CD4-positive, alpha-beta T cell (primary cell): ENCODE measurements around the gene EXOC5. TPM values are rescaled to one million over a fixed set of nuclear protein-coding genes. Genes with fewer than 3 reads are reported as not detected.

Source experiments
- ATAC-seq: fragments of 200-7000 bp; cut with Tn5 transposase; one replicate; pipeline ENCODE4 v1.10.0; 2022; ENCODE audit warnings: mild to moderate bottlenecking; ENCODE audit not compliant: poor library complexity
- CTCF ChIA-PET: fragments of 350-600 bp; sonication (Branson Sonifier 250); formaldehyde crosslinking; loops from one replicate; lab custom pipeline; 2021; ENCODE audit warnings: antibody characterized with exemption, inconsistent platforms; lab: Charles Lee
- POLR2A ChIA-PET: fragments of 350-600 bp; sonication (Branson Sonifier 250); formaldehyde crosslinking; loops from one replicate; lab custom pipeline; 2021; ENCODE audit warnings: antibody characterized with exemption, inconsistent platforms; lab: Charles Lee
- DNase-seq, 14 experiments: peaks; one replicate each; pipeline ENCODE4 v3.0.0-alpha.2; 2013 to 2020; ENCODE audit warnings: mixed read lengths in 2 of 14
- H3K27ac ChIP-seq, 2 donors: one replicate each; pipeline versions ENCODE4 v1.5.1 to v1.7.0; 2013; ENCODE audit warnings: low read length in 2 of 2, low read depth in 1 of 2, mild to moderate bottlenecking in 1 of 2
- H3K27me3 ChIP-seq, 2 experiments: 1 replicate in 1 of 2; 2 replicates in 1 of 2; pipeline versions ENCODE4 v1.6.1 to v1.7.0; 2013; ENCODE audit warnings: low read length in 2 of 2, control low read depth in 1 of 2, mild to moderate bottlenecking in 1 of 2, moderate library complexity in 1 of 2; ENCODE audit not compliant: insufficient read depth in 2 of 2, control insufficient read depth in 1 of 2
- H3K36me3 ChIP-seq: one replicate; pipeline ENCODE4 v1.6.1; 2013; ENCODE audit warnings: low read length, control low read depth; ENCODE audit not compliant: insufficient read depth
- H3K4me1 ChIP-seq: one replicate; pipeline ENCODE4 v1.6.1; 2013; ENCODE audit warnings: low read length, control low read depth; ENCODE audit not compliant: insufficient read depth
- H3K4me3 ChIP-seq: one replicate; pipeline ENCODE4 v1.5.1; 2013; ENCODE audit warnings: mild to moderate bottlenecking, low read length, moderate library complexity
- H3K9me3 ChIP-seq, 2 experiments: 1 replicate in 1 of 2; 2 replicates in 1 of 2; pipeline versions ENCODE4 v1.6.1 to v1.7.0; 2013; ENCODE audit warnings: low read length in 2 of 2, mild to moderate bottlenecking in 2 of 2, control low read depth in 1 of 2, moderate library complexity in 1 of 2; ENCODE audit not compliant: control insufficient read depth in 1 of 2, insufficient read depth in 1 of 2
- H3K27ac Mint-ChIP-seq: one replicate; pipeline ENCODE4 v1.8.0; 2020; ENCODE audit warnings: mixed read lengths
- H3K27me3 Mint-ChIP-seq: one replicate; pipeline ENCODE4 v1.8.0; 2021; ENCODE audit warnings: mixed read lengths
- H3K36me3 Mint-ChIP-seq: one replicate; pipeline ENCODE4 v1.8.0; 2021; ENCODE audit warnings: low read depth, mixed read lengths
- H3K4me1 Mint-ChIP-seq: one replicate; pipeline ENCODE4 v1.8.0; 2021; ENCODE audit warnings: low read depth, mixed read lengths
- H3K4me3 Mint-ChIP-seq: one replicate; pipeline ENCODE4 v1.8.0; 2020; ENCODE audit warnings: mild to moderate bottlenecking, mixed read lengths
- H3K9me3 Mint-ChIP-seq: one replicate; pipeline ENCODE4 v1.8.0; 2020; ENCODE audit warnings: mixed read lengths
- CTCF ChIP-seq: fragments of 200-600 bp; IDR thresholded peaks from one replicate; pipeline ENCODE4 v1.8.0; 2022; ENCODE audit warnings: antibody characterized with exemption, mild to moderate bottlenecking
- intact Hi-C, 2 experiments: fragments of 100-400 bp; cut with DNase I in 1 of 2; cut with micrococcal nuclease in 1 of 2; formaldehyde crosslinking; loops; one replicate each; pipeline versions ENCODE4 v1.15.1 to v1.9.0; 2023 to 2025; cut with DNase I, micrococcal nuclease
- total RNA-seq, 174 experiments: library from RNA in 2 of 174; stranded (reverse) in 2 of 174; gene quantifications; one replicate each; pipeline ENCODE4 v1.2.3 and lab custom pipeline; 2021 to 2026

EXOC5 gene
- total RNA-seq, 2 experiments from 2014 or later = 17.1 to 18.1 TPM

- POLR2A ChIA-PET = interaction anchor here (1.6 kb wide), 1 partner anchor 22 kb away, joined by 5 read pairs; the partner anchor contains the start of genes AP5M1 and EXOC5
- intact Hi-C loops = no loop called here
- H3K36me3 ChIP-seq = peaks cover 10% of the 10 kb centered on the region
- Mint-ChIP-seq H3K4me3 (no peak overlapping the region), H3K4me1 (peaks cover 24% of the 10 kb centered on the region), H3K27me3 (no peaks in the 10 kb centered on the region), H3K9me3 (no peaks in the 10 kb centered on the region), H3K27ac (no peak overlapping the region), H3K36me3 (peaks cover 51% of the 10 kb centered on the region)
- no peak overlapping the region for H3K4me3 ChIP-seq
- no peak overlapping the region for H3K27ac ChIP-seq
- H3K27me3 ChIP-seq = no peaks in the 10 kb centered on the region
- DNase-seq (no peak), ATAC-seq (no peak)
- TF ChIP-seq CTCF = no peak
- CTCF ChIA-PET = interaction anchor here (0.5 to 0.7 kb wide), 2 partner anchors 22 to 156 kb away, joined by 3 read pairs; partner anchors contain the start of genes AP5M1 and EXOC5
- no peaks in the 10 kb centered on the region for H3K9me3 ChIP-seq
- H3K4me1 ChIP-seq = no peaks in the 10 kb centered on the region
Observed at GRCh38 chr14:57246933-57247657, 21.6 kb downstream of the EXOC5 start.

- peaks cover 15% of the 10 kb centered on the region for H3K4me1 Mint-ChIP-seq
- ChIA-PET CTCF (no interaction called here), POLR2A (interaction anchor here (1.6 kb wide), 1 partner anchor 23 kb away, joined by 5 read pairs; the partner anchor contains the start of genes AP5M1 and EXOC5)
- peaks cover 57% of the 10 kb centered on the region for H3K36me3 Mint-ChIP-seq
- no peak overlapping the region for H3K4me3 Mint-ChIP-seq
- H3K9me3 ChIP-seq = no peaks in the 10 kb centered on the region
- ATAC-seq = no peak
- no peak for DNase-seq
- H3K27ac ChIP-seq = no peak overlapping the region
- no peaks in the 10 kb centered on the region for H3K27me3 ChIP-seq
- H3K27me3 Mint-ChIP-seq = no peaks in the 10 kb centered on the region
- H3K4me1 ChIP-seq = no peaks in the 10 kb centered on the region
- intact Hi-C loops = no loop called here
- no peaks in the 10 kb centered on the region for H3K9me3 Mint-ChIP-seq
- H3K27ac Mint-ChIP-seq = no peak overlapping the region
- no peak for TF ChIP-seq CTCF
- H3K36me3 ChIP-seq = peaks cover 10% of the 10 kb centered on the region
- H3K4me3 ChIP-seq = no peak overlapping the region
Observed at GRCh38 chr14:57245941-57246340, 22.8 kb downstream of the EXOC5 start.

GRCh38 chr14:57244106-57244505, 24.6 kb downstream of the EXOC5 start:
- TF ChIP-seq CTCF = no peak
- H3K9me3 Mint-ChIP-seq = no peaks in the 10 kb centered on the region
- DNase-seq (no peak), ATAC-seq (no peak)
- intact Hi-C loops = no loop called here
- Histone ChIP-seq H3K27ac (no peak overlapping the region), H3K27me3 (no peaks in the 10 kb centered on the region), H3K4me1 (no peaks in the 10 kb centered on the region), H3K4me3 (no peak overlapping the region), H3K9me3 (no peaks in the 10 kb centered on the region), H3K36me3 (peaks cover 10% of the 10 kb centered on the region)
- H3K4me3 Mint-ChIP-seq = no peak overlapping the region
- peaks cover 73% of the 10 kb centered on the region for H3K36me3 Mint-ChIP-seq
- ChIA-PET POLR2A (interaction anchor here (1.0 to 1.1 kb wide), 2 partner anchors 24 to 25 kb away, joined by 3 to 5 read pairs; partner anchors contain the start of genes AP5M1 and EXOC5), CTCF (no interaction called here)
- H3K27ac Mint-ChIP-seq = no peak overlapping the region
- peaks cover 5% of the 10 kb centered on the region for H3K4me1 Mint-ChIP-seq
- no peaks in the 10 kb centered on the region for H3K27me3 Mint-ChIP-seq
